Measurements from ENCODE around the gene TRIO.

GRCh38 chr5:14421851-14422250 lies 278.7 kb downstream of the TRIO start:
- no peak for TF ChIP-seq CTCF (IDR thresholded peaks at IDR 0.05; ENCODE audit: poor library complexity)
- TF ChIP-seq EZH2 (IDR thresholded peaks at IDR 0.05; ENCODE audit: borderline replicate concordance): no peak
- no peak for TF ChIP-seq EZH2phosphoT487 (IDR thresholded peaks at IDR 0.05; ENCODE audit: low read depth, severe bottlenecking, unreplicated experiment)
